Measurements from ENCODE around the gene IL1RAPL2.
"Not testable (repeated sequence)": the region's sequence is repeated elsewhere in the genome, so short reads cannot be mapped to it uniquely, and the experiment has no call there.

IL1RAPL2 gene

DNA sequence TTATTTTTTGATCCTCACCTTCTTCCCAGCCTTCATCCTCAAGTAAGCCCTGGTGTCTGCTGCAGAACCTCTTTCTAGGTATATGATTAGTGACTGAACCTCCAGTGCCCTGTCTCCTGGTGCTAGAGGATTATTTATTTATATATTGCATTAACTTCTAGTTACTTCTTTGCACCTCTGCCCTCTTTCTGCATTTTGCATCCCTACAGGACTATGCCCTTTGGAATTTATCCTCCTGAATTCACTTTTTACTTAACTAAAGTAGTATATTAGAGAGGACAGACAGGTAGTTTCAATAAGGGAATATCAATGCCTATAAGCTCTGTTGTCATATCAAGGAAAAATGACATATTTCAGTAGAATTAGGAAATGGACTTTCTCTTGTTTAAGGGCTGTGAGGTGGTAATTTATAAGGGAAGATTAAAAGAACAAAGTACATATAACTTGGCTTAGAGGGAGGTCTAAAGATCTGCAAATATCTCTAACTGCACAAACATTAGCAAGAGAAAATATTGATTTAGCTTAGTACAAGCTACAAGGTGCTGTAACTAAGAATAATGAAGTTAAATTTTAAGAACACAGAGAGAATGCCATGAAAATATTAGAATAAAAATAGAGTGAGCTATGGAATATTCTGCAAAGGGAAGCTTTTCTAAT is 472.8 kb downstream of the IL1RAPL2 start:
- no peak for DNase-seq

DNA sequence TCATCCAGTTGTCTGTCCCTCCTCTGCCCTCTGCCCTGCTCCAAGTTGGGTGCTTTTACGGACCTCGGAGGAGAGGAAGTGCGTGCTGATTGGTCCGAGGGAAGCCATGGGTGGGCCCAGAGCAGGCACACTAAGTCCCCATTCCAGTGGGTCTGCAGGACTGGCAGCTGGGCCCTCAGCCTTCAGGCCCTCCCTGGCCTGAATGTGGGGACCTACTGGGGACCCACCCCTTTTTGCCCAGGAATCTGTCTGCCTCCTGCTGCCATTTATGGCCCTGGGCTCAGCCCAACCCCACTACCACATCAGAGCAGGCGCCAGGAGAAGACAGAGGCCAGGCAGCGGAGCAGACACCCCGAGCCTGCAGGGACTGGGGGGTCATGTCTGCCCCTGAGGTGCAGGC is 484.9 kb downstream of the IL1RAPL2 start:
- no peak for DNase-seq

DNA sequence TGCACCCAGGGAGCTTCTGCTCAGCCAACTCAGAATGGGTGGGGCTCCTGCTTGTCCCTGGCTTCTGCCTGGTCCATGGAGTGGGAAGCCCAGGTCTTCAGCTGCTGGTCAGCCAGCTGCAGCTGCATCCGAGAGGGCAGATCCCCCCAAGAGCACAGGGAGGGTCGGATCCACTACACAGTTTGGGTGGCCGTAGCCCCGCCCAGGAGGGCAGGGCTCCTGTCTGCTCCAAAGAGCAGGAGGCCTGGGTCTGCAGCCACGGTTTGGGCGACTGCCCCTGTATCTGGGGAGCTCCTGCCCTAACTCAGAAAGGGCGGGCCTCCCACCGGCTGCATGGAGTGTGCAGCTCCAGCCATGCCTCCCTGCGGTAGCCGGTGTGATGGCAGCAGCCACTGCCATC is 485.4 kb downstream of the IL1RAPL2 start:
- no peak for DNase-seq

DNA sequence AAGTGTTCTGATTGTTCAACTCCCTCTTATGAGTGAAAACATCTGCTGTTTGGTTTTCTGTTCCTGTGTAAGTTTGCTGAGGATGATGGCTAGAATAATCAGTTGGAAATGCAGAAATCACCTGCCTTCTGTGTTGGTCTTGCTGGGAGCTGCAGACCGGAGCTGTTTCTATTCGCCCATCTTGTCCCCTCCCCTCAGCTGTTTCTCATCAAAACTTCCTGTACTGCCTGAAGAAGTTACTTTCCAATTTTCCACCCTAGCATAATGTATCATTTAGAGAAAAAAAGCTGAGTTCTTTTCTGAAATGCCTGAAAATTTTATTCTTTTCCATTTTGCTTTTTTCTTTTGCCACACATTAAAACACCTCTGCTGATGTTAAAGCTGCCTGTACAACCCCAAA is 486.9 kb downstream of the IL1RAPL2 start:
- DNase-seq: no peak

DNA sequence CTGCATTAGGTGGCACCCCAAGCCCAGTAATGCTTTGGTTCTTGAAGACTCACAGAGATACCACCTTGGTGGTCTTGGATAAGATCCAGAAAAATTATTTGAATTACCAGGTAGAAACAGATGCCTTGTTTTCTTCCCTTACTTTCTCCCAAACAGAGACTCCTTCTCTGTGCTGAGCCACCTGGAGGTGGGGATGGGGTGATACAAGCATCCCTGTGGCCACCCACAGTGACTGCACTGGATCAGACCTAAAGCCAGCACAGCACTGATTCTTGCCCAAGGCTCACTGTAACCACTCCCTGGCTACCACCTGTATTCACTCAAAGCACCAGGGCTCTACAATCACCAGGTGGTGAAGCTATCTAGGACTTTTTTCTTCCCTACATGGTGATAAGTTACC is 497.7 kb downstream of the IL1RAPL2 start:
- DNase-seq: no peak

DNA sequence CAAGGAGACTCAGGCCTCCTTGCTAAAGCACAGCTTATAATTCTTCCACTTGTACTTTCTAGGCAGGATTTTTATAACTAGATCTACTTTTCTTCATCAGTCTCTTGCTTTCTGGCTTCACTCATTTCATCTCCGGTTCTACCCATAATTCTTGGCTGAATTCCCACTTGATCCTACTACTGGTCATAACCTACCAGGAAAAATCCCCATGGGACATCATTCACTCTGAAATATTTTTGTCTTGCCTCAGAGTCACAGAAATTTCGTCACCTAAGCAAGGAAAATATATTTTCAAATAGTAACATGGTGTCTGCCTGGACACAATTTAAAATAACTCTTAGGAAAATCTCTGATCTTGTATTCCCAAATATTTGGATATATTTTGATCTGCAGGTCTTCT is 532.2 kb downstream of the IL1RAPL2 start:
- DNase-seq: no peak

DNA sequence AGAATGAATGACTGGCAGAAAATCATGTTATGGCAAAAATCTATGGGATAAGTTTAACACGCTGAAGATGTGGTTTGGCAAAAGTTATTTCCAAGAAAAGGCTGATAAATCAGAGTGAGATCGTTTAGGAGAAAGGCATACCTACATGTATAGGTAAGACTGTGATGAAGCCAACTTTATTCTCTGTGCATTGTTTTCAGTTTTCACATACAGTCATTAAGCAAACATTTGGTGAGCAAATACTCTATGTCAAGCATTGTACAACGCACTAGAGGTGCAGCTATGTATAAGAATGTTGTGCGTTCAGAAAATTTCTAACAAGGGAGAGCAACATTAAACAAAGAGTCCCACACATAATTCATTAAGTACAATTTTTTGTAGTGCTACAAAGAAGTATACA is 532.8 kb downstream of the IL1RAPL2 start:
- DNase-seq: no peak

DNA sequence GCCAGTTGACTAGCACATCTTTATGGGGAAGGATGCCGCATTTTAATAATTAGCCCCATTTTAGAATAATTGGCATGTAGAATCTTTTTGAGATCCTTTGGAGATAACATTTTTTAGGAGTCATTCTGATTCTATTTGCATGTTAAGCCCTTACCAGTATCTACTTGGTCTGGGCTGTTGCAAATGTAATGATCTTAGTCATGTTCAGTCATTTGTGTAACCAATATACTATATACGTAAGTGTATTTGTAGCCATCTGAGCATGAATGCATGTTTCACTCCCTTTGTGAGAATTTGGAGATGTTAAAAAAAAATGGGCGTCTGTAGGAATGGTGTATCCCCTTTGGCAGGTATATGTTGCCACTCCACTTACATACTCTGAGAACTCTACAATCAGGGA is 535.4 kb downstream of the IL1RAPL2 start:
- no peak for DNase-seq

DNA sequence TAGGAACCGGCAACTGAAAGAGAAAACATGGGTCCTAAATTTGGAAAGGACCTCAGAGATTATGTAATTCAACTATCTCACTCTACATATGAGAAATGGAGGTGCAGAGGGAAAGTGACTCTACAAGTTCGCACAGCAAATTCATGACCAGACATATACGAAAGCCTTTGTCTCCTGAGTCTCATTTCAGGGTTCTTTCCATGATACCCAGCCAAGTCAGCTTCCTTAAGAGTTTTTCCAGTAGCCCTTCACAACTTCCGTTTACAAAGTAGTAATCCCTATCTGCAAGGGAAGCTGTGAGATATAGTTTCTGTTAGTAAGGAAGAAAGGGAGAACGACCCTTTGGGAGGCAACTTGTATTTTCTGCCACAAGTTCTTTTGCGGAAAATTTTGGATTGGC is 543.9 kb downstream of the IL1RAPL2 start:
- no peak for DNase-seq

DNA sequence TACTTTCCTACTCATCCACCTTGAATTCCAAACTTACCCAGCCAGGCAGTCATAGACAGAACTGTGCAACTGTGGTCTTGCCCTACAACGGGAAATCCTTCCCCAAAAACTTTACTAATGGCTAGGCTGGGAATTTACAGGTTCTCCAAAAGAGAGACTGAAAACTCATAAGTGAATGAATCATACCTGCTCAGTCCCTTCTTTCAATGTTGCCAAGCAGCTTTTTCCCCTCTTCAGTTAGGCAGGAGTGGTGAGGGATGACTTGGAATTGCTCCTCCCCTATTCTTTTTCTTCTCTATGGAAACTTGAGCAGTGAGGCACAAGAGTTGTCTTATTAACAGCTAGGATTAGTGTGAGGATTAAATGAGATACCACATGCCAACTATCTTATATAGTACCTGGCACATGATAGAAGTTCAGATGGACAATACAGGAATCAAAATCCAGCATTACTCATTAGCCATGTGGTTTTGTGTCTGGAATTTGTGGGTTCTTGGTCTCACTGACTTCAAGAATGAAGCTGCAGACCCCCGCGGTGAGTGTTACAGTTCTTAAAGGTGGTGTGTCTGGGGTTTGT is 548.6 kb downstream of the IL1RAPL2 start:
- no peak for DNase-seq

DNA sequence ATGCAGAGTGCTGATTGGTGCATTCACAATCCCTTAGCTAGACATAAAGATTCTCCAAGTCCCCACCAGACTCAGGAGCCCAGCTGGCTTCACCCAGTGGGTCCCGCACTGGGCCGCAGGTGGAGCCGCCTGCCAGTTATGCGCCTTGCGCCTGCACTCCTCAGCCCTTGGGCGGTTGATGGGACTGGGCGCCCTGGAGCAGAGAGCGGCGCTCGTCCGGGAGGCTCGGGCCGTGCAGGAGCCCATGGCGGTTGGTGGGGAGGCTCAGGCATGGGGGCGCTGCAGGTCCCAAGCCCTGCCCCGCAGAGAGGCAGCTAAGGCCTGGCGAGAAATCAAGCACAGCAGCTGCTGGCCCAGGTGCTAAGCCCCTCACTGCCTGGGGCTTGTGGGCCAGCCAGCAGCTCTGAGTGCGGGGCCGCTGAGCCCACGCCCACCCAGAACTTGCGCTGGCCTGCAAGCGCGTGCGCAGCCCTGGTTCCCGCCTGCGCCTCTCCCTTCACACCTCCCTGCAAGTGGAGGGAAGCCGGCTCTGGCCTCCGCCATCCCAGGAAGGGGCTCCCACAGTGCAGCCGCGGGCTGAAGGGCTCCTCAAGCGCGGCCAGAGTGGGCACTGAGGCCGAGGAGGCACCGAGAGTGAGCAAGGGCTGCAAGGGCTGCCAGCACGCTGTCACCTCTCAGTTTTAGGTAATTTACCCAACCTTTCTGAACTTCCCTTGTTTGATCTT is 549.8 kb downstream of the IL1RAPL2 start:
- DNase-seq: not testable (repeated sequence)

DNA sequence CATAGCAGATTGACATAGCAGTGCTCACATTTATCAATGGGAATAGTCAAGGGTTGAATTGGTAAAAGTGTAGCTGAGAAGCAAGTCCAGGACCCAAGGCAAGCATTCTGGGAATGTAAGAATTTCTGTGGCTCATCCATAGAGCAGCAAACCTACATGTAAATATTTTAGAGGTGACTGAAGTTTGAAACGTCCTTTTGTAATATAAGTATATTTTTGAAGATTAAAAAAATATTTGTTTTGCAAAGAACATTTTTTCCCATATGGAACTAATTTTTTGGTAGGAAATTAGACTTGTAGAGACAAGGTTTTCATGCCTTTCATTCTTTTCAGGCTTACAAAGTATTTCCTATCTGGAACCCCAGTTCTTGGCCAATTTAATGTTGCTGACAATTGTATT is 550.5 kb downstream of the IL1RAPL2 start:
- DNase-seq: no peak

DNA sequence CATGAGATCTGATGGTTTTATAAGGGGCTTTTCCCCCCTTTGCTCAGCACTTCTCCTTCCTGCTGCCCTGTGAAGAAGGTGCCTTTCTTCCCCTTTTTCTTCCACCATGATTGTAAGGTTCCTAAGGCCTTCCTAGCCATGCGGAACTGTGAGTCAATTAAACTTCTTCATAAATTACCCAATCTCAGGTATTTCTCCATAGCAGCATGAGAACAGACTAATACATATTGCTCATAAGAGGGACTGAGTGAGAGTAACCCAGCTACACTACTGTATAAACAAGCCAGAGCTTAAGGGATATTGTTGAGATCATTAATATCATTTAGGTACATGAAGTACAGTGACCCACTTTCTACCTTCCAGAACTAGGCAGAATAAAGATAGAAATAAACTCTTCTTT is 551.6 kb downstream of the IL1RAPL2 start:
- no peak for DNase-seq

DNA sequence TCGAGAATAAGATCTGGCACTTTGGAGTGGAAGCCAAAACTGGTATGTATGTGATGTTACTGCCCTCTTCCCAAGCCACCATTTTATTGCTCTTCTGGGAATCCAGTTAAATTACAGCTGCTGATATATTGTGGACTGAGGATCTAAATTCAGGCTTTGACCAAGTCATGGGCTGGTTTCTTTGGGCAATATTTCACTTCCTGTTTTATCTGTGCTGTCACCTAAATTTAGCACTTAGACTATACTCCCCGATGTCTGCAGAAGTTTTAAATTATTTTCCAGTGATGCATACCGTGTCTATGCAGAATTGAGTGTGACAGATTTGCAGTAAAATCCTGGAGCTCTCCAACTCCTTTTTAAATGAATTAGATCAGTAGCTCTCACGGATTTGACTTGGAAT is 554.5 kb downstream of the IL1RAPL2 start:
- DNase-seq: no peak

DNA sequence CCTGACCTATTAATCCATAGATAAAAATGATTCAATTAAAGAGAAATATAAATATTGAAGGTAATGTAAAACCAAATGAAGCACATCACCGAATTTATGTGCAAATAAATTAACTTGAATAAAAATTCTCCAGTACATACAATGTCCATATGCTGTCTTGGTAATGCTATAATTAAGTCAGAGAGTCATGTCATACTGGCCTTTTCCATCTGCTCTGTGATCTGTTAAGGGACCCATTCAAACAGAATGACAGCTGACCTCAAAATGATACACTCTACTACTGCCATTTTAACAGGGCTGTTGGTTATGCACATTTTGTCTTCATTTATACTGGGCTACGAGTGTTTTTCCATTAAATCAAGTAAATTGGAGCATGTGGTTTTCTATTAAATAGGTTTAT is 555.2 kb downstream of the IL1RAPL2 start:
- DNase-seq: no peak

DNA sequence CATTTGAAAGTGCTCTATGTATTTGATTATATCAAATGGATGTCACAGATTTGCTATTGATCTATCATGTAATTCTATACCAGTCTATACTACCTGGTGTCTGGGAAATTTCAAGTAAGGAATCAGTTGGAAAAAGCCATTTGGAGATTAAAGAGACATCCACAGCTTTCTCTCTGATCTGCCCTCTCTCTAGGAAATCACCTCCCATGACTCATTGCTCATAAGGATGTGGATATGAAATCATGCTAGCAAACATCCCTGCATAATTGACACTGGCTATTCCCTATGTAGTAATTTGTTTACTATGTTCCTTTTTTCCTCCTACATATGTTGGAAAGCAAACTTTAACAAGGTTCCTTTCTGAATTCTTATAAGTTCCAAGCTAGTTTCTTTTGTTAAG is 560.2 kb downstream of the IL1RAPL2 start:
- DNase-seq: no peak

DNA sequence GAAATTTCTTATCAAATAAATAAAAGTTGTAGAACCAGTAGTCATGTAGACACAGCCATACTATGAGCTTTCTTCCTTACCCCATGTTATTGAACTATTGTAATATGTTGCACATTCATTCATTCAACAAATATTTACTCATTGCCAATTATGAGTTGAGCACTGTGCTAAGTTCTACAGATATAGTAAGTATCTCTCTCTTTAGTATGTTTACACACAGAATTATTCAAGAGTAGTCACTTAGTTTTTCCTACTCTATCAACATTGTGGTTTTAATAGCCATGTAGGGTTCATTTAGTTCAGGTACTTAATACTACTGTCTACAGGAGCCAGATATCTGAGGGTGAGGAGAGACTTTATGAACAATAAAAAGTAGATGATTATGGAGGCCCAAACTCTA is 568.3 kb downstream of the IL1RAPL2 start:
- DNase-seq: no peak

DNA sequence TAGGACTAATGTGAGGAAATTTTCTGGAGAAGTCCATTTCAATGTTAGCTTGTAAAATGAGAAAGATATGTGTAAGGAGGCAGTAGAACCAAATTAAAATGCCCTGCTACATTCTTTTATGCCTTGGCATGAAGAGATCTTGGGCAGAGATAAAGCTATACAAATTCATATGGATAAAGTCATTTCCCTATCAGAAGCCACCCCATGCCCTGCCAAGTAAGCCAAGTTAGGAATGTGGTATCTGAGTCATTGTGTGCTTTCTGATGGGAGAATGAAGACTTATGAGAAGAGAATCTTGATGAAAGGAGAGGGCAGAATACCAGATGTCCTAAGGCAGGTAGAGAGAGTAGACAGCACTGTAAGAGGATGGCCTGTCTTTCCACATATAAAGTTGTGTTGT is 570.8 kb downstream of the IL1RAPL2 start:
- DNase-seq: no peak

DNA sequence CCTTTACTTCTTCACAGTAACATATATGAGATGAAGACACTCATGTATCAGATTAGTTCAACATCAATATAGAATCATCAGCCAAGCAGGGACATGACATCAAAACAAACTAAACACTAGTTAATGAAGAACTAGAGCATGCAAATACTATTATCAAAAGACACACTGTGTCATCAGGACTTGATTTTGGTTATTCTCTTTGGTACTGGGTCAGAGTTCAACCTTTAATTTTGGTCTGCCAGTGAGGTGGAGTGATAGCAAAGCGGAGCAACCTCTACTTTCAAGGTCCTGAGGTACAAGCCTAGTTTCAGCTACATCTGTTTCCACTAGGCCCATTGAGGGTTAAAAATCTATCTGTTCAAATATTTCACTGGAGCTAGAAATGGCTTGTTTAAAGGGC is 584.0 kb downstream of the IL1RAPL2 start:
- DNase-seq: no peak

DNA sequence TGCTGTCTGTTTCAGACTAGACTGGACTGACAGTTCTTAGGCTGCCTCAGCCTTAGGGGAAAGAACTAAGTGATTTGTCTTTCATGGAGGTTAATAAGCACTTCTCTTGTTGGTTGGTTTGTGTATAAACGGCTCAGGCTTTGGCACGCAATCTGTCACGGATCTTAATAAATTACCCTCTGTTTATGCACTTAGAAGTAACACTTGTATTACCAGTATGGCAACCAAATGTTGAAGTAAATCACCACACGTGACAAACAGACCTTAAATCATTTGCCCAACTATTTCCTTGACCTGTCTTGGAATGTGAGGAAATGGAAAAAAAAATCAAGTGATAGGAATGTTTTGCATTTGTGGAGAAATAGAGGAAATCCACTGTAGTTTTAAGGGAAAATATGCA is 584.6 kb downstream of the IL1RAPL2 start:
- no peak for DNase-seq

DNA sequence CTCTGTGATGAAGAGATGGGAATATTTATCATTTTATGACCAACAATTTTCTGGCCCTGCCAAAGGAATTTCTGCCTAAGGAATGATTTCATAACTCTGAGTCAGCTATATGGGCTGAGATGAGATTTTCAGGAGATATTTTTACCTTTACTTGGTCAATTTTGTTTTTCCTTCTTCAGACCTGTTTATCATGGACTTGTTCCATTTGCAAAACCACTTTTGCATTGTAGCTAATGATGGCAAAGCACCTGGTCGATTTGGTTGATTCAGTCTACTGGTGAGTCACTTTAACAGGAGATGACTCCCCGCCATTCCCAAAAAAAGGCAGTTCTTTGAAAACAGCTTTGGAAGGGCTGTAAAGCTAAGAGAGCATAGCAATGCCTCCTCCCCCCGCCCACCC is 601.2 kb downstream of the IL1RAPL2 start:
- no peak for DNase-seq

DNA sequence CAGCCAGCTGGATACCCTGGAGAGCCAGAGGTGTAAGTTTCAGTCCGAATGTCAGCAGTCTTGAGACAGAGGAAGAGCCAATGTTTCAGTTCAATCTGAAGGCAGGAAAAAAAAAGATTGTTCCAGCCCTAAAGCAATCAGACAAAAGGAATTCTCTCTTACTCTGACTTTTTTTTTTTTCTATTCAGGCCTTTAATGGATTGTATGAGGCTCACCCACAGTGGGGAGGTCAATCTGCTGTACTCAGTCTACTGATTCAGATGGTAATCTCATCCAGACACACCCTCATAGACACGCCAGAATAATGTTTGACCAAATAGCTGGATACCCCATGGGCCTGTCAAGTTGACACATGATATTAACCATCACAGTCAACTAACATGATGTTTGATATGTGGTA is 602.6 kb downstream of the IL1RAPL2 start:
- DNase-seq: no peak

DNA sequence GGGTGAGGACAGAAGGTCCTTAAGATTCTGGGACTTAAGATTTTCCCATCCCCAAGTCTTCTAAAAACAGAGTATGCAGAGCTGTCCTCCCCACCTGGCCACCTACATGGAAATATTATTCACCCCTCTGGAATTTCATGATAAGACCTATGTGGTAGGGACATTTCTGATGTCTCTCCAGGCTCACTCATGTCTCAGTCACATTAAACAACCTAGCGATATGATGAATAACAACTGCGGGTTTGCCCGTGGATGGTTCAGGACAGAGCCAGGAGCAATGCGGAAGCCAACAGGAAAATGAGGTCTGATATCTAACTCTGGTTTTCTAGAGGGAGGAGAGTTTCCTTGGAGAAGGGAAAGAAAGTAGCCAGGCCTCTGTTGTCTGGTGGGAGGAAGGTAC is 607.1 kb downstream of the IL1RAPL2 start:
- DNase-seq: no peak

DNA sequence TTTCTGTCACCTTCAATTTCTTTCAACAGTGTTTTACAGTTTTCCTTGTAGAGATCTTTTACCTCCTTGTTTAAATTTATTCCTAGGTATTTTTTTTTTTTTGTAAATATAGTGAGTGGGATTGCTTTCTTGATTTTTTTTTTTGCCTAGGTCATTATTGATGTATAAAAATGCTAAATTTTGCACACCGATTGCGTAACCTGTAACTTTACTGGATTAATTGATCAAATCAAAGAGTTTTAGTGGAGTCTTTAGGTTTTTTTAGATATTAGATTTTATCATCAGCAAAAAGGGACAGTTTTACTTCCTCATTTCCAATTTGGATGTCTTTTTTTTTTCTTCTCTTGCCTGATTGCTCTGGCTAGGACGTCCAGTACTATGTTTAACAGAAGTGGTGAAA is 613.6 kb downstream of the IL1RAPL2 start:
- no peak for DNase-seq

DNA sequence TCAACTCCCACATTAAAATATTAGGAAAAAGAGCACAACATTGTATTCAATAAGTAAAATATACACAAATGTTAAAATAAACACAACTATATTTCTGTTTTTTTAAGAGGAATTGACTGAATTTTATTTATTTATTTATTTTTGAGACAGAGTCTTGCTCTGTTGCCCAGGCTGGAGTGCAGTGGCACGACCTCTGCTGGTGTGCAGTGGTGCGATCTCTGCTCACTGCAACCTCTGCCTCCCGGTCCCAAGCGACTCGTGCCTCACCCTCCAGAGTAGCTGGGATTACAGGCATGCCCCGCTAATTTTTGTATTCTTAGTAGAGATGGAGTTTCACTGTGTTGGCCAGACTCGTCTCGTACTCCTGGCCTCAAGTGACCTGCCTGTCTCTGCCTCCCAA is 623.1 kb downstream of the IL1RAPL2 start:
- DNase-seq: no peak
